SKM-1 treated with dmso at 0.1 percent for 144 hours (cell line): ENCODE results near the gene WIPF1.

ENCODE experiments used
- DNase-seq: peaks from one replicate; lab custom pipeline; 2025; ENCODE audit not compliant: unreplicated experiment; lab: John Stamatoyannopoulos, UW

Gene WIPF1

GRCh38 chr2:174597345-174598047 is at the start of gene WIPF1:
Gene WIPF1 (minus strand): TSS chr2:174597804. CDS start chr2:174585573, 12,231 bp downstream.
- peak; percentile 29 for DNase-seq

GRCh38 chr2:174645296-174645695 is 47.7 kb upstream of the WIPF1 start:
- no peak for DNase-seq

- DNase-seq, result no peak
Measured at GRCh38 chr2:174644406-174644805, 46.8 kb upstream of the WIPF1 start.

- no peak for DNase-seq
Measured at GRCh38 chr2:174643356-174643755, 45.8 kb upstream of the WIPF1 start.

GRCh38 chr2:174641168-174641567 is 43.6 kb upstream of the WIPF1 start:
- no peak for DNase-seq

- no peak for DNase-seq
Measured at GRCh38 chr2:174636987-174637386, 39.4 kb upstream of the WIPF1 start.

- no peak for DNase-seq
Measured at GRCh38 chr2:174635776-174636404, 38.3 kb upstream of the WIPF1 start.

- no peak for DNase-seq
Measured at GRCh38 chr2:174635015-174635593, 37.5 kb upstream of the WIPF1 start.

- peak; percentile 76 for DNase-seq
Measured at GRCh38 chr2:174634130-174635014, 36.8 kb upstream of the WIPF1 start.

- DNase-seq, result no peak
Measured at GRCh38 chr2:174633623-174633930, 36.0 kb upstream of the WIPF1 start.

GRCh38 chr2:174632841-174633622 is 35.4 kb upstream of the WIPF1 start:
- peak; percentile 59 for DNase-seq

GRCh38 chr2:174631009-174631981 is 33.7 kb upstream of the WIPF1 start:
- DNase-seq, result no peak

- DNase-seq, result no peak
Measured at GRCh38 chr2:174630107-174630506, 32.5 kb upstream of the WIPF1 start.

GRCh38 chr2:174629506-174629905 is 31.9 kb upstream of the WIPF1 start:
- no peak for DNase-seq

- DNase-seq, result no peak
Measured at GRCh38 chr2:174628528-174629169, 31.0 kb upstream of the WIPF1 start.

GRCh38 chr2:174627216-174627615 is 29.6 kb upstream of the WIPF1 start:
- DNase-seq, result no peak

- DNase-seq, result no peak
Measured at GRCh38 chr2:174624895-174625430, 27.4 kb upstream of the WIPF1 start.

GRCh38 chr2:174623690-174624089 is 26.1 kb upstream of the WIPF1 start:
- no peak for DNase-seq

- no peak for DNase-seq
Measured at GRCh38 chr2:174623106-174623637, 25.6 kb upstream of the WIPF1 start.
